Right atrium auricular region (tissue), 2 donors: Measurements from ENCODE around the gene PLA2G4B. TPM values are rescaled to one million over a fixed set of nuclear protein-coding genes. Genes with fewer than 3 reads are reported as not detected.
A peak's percentile ranks its signal among the peaks of the same experiment; 100 is the strongest.
"Not testable (repeated sequence)": the region's sequence is repeated elsewhere in the genome, so short reads cannot be mapped to it uniquely, and the experiment has no call there.

ENCODE experiments used
- DNase-seq: peaks from one replicate; pipeline ENCODE4 v3.0.0-alpha.2; 2019; ENCODE audit warnings: low spot score
- H3K27ac ChIP-seq, 2 donors: fragments of 200-600 bp; sonication (generic); 1 replicate in 1 of 2; 2 replicates in 1 of 2; pipeline ENCODE4 v1.5.1; 2016 to 2019
- H3K27me3 ChIP-seq, 2 donors: fragments of 200-600 bp; sonication (generic); one replicate each; pipeline versions ENCODE4 v1.5.1 to v1.6.0; 2017 to 2019
- H3K36me3 ChIP-seq: fragments of 200-600 bp; sonication (generic); one replicate; pipeline ENCODE4 v1.5.1; 2016
- H3K4me1 ChIP-seq, 2 donors: fragments of 200-600 bp; sonication (generic); one replicate each; pipeline versions ENCODE4 v1.5.1 to v1.6.0; 2017 to 2019
- H3K4me3 ChIP-seq, 2 donors: fragments of 200-600 bp; sonication (generic); 1 replicate in 1 of 2; 2 replicates in 1 of 2; pipeline ENCODE4 v1.5.1; 2017 to 2019; ENCODE audit warnings: mild to moderate bottlenecking in 1 of 2, moderate library complexity in 1 of 2
- H3K9me3 ChIP-seq, 2 donors: fragments of 200-600 bp; sonication (generic); one replicate each; pipeline ENCODE4 v1.5.1; 2019
- CTCF ChIP-seq, 2 donors: fragments of 200-600 bp; sonication (generic); IDR thresholded peaks; one replicate each; pipeline ENCODE4 v1.5.1; 2019; ENCODE audit warnings: antibody characterized with exemption in 2 of 2
- total RNA-seq, 2 donors: library from RNA; depleted of rRNA; stranded (reverse); fragments of >200 nt; gene quantifications; one replicate each; pipeline ENCODE4 v1.1.0, GENCODE V29; 2016

Gene PLA2G4B
- total RNA-seq, 2 donors from 2014 or later = 1.3 to 1.4 TPM

DNA sequence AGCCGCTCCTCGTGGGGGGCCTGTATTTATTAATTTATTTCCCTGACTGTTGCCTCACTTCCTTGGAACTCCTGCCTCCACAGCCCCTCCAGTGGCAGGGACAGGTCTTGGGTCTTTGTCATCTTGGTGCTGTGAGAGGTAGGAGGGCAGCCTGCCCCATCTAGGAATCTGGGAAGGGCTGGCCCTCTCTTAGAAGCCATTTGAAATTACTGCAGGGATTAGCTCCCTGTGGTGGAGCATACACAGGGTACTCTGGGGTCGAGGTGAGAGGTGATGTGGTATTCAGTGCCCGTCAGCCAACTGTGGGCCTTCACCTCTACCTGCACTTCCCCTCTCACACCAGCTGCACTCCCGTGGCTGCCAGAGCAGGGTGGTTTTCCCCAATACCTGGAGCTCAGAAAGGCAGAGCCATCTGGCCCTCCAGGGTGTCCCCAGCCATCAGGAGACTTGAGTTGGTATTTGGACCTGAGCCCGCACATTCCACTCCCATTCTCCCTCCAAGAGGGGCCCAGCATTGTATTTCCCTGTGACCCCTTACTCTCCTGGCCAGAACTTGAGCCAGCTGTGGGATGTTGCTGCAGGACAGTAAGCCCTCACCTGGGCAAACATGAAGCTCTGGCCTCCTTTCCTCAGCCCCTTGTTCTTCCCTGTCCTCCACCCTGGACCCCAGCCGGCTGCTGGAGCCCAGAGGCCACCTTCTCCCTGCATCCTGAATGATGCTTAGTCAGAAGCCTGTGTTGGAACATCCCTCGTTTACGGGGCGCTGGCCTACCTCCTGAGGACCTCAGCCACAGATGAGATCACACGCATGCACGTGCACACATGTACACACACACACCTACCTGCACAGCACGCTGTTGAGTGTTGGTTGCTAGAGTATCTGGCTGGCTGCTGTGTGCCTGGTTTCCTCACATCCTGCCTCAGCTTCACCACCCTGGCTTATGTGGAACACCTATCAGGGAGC is 12.8 kb upstream of the PLA2G4B start:
- Histone ChIP-seq H3K4me3 (no peak overlapping the region), H3K36me3 (peaks cover 32% of the 10 kb centered on the region), H3K27me3 (no peaks in the 10 kb centered on the region), H3K4me1 (peaks cover 0 to 19% of the 10 kb centered on the region in 2 donors), H3K9me3 (no peaks in the 10 kb centered on the region), H3K27ac (no peak overlapping the region)
- no peak for TF ChIP-seq CTCF (IDR thresholded peaks at IDR 0.05)
- DNase-seq = no peak

DNA sequence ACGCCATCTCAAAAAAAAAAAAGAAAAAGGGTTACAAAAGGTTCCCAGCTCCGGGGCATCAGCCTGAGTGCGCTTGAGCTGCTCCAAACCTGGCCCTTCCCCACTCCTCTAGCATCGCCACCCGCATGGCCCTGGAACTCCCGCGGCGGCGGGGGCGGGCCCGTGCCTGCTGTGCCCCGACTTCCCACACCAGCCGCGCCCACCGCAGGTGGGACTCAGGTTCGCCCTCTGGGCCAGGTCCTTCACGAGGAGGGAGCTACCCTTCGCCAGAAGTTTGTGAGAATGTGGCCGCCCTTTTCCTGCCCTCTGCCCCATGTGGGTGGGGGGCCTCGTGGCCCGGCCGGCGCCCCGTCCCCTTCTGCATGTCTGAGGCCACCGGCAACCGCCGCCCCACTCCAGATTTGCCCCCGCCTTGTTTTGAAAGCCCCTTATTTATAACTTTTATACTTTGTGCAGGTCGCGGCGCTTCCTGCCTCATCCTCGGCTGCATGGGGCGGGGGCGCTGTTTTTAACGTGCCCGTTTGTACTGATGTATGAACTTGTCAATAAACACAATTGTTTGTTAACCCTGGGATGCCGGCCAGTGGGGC is 11.3 kb upstream of the PLA2G4B start:
- no peak for TF ChIP-seq CTCF (IDR thresholded peaks at IDR 0.05)
- Histone ChIP-seq H3K27ac (peak overlapping the region in 1 of 2 donors; percentile 88), H3K9me3 (no peaks in the 10 kb centered on the region), H3K36me3 (peaks cover 24% of the 10 kb centered on the region), H3K4me3 (peak overlapping the region; percentile 82 to 93), H3K27me3 (no peaks in the 10 kb centered on the region), H3K4me1 (peaks cover 0 to 20% of the 10 kb centered on the region in 2 donors)
- DNase-seq = no peak

GRCh38 chr15:41827880-41828806 is 10.5 kb upstream of the PLA2G4B start, which contains the start of gene JMJD7:
Gene JMJD7, plus strand, starts transcription at chr15:41828092. Its CDS starts 33 bp downstream, at chr15:41828125.
- Histone ChIP-seq H3K4me1 (peaks cover 0 to 27% of the 10 kb centered on the region in 2 donors), H3K4me3 (peak within 1 kb of the TSS; percentile 82 to 93), H3K27ac (peak within 1 kb of the TSS; percentile 88 to 93), H3K9me3 (no peaks in the 10 kb centered on the region), H3K27me3 (no peaks in the 10 kb centered on the region), H3K36me3 (peaks cover 21% of the 10 kb centered on the region)
- TF ChIP-seq CTCF (IDR thresholded peaks at IDR 0.05) = no peak
- peak; percentile 89 for DNase-seq

- peak overlapping the region; percentile 88 to 93 for H3K27ac ChIP-seq
- no peak for TF ChIP-seq CTCF (IDR thresholded peaks at IDR 0.05)
Observed at GRCh38 chr15:41828807-41829141, 9.9 kb upstream of the PLA2G4B start.

DNA sequence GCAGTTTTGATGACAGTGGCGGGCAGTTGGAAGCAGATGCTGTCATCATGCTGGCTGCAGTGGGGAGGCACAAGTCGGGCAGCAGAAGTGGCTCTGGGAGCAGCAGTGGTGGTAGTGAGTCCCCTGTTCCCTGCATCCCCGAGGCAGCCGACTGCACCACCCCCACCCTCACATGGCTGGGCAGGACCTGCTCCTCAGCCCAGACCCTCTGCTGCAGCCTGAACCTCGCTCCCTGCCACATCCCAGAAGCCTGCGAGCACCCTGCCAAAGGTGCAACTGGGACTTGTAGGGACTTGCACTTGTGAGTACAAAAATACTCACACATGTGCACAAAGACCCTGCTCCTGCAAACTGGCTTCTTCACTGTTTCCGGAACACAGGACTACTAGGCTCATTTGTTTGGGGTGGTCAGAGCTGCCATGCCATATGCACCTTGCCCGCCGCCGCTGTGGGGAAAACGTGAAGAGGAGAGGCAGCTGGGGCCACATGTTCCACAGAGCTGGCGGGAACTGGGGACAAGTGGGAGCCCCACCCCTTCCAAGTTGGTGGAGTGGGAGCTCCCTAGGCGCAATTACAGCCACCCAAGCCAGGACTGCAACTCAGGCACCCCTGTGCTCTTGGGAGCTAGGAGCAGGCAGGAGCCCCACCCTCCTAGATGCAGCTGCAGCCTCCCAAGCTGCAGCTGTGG is 8.5 kb upstream of the PLA2G4B start:
- DNase-seq = no peak
- Histone ChIP-seq H3K4me1 (peaks cover 0 to 27% of the 10 kb centered on the region in 2 donors), H3K4me3 (no peak overlapping the region)

More at GRCh38 chr15:41828807-41829141, 9.9 kb upstream of the PLA2G4B start:
- H3K27me3 ChIP-seq = no peaks in the 10 kb centered on the region
- no peak for DNase-seq
- H3K36me3 ChIP-seq = peaks cover 14% of the 10 kb centered on the region
- H3K4me1 ChIP-seq = peaks cover 0 to 27% of the 10 kb centered on the region in 2 donors
- H3K9me3 ChIP-seq = no peaks in the 10 kb centered on the region
- H3K4me3 ChIP-seq = peak overlapping the region; percentile 82 to 93

DNA sequence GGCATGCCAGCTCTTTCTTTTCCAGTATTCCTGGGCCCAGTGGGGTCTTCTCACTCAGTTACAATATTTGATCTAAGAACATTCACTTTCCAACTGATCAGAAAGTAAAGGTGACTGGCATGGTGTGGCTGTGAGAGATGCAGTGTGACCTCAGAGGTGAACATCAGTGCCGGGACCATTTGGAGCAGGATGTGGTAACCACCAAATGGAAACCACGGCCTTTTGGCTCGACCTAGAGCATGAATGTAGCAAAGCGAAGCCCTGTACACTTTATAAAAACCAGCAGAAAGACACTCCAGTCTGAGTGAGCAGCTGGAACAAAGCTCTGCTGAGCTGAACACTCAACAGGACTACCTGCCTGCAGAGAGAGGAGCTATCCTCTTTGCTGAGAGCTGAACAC is 7.4 kb upstream of the PLA2G4B start:
- not testable (repeated sequence) for H3K9me3 ChIP-seq, DNase-seq, H3K27me3 ChIP-seq, H3K36me3 ChIP-seq, H3K27ac ChIP-seq, H3K4me3 ChIP-seq
- H3K4me1 ChIP-seq = peaks cover 0 to 27% of the 10 kb centered on the region in 2 donors

More for the DNA sequence above, 8.5 kb upstream of the PLA2G4B start:
- Histone ChIP-seq H3K36me3 (peaks cover 5% of the 10 kb centered on the region), H3K27me3 (no peaks in the 10 kb centered on the region), H3K27ac (no peak overlapping the region), H3K9me3 (no peaks in the 10 kb centered on the region)
- TF ChIP-seq CTCF (IDR thresholded peaks at IDR 0.05) = no peak
